Measurements from ENCODE around the gene FTSJ3.

- TF ChIP-seq CTCF (IDR thresholded peaks at IDR 0.05) = no peak
- no peak for TF ChIP-seq KDM1A (IDR thresholded peaks at IDR 0.05; ENCODE audit: low read depth)
- no peak for TF ChIP-seq CHD2 (IDR thresholded peaks at IDR 0.05; ENCODE audit: low read length, partially characterized antibody)
- no peak for TF ChIP-seq MAX (IDR thresholded peaks at IDR 0.05)
- no peak for TF ChIP-seq POLR2A (IDR thresholded peaks at IDR 0.05; ENCODE audit: low read length)
- TF ChIP-seq RNF2 (IDR thresholded peaks at IDR 0.05; ENCODE audit: borderline replicate concordance, low read depth) = no peak
- TF ChIP-seq CEBPB (IDR thresholded peaks at IDR 0.05) = no peak
- TF ChIP-seq REST (IDR thresholded peaks at IDR 0.05) = no peak
- no peak for TF ChIP-seq RAD21 (conservative IDR thresholded peaks at IDR 0.05 in 1 of 2, IDR thresholded peaks at IDR 0.05 in 1 of 2)
- no peak for TF ChIP-seq PBX3 (IDR thresholded peaks at IDR 0.05)
These were observed 22.9 kb upstream of the FTSJ3 start for GRCh38 chr17:63850401-63850800.
